Common myeloid progenitor, CD34-positive (primary cell): ENCODE results near the gene ZFR2.

Source experiments
- CTCF ChIA-PET: fragments of 350-600 bp; sonication (Branson Sonifier 250); formaldehyde crosslinking; loops from one replicate; lab custom pipeline; 2021; ENCODE audit warnings: antibody characterized with exemption; lab: Charles Lee
- POLR2A ChIA-PET: fragments of 350-600 bp; sonication (Branson Sonifier 250); formaldehyde crosslinking; loops from one replicate; lab custom pipeline; 2021; ENCODE audit warnings: antibody characterized with exemption; lab: Charles Lee
- DNase-seq, 3 donors: peaks; one replicate each; pipeline versions ENCODE4 v3.0.0 to v3.0.0-alpha.2; 2013
- H3K27ac ChIP-seq, 2 experiments: 1 replicate in 1 of 2; 2 replicates in 1 of 2; pipeline ENCODE4 v1.7.0; 2013; ENCODE audit warnings: inconsistent platforms in 2 of 2, low read length in 2 of 2, mild to moderate bottlenecking in 2 of 2, low read depth in 1 of 2, moderate library complexity in 1 of 2; ENCODE audit not compliant: severe bottlenecking in 2 of 2, insufficient read depth in 1 of 2, poor library complexity in 1 of 2
- H3K27me3 ChIP-seq, 5 experiments: replicated peaks in 2 of 5; 1 replicate in 3 of 5; 2 replicates in 2 of 5; pipeline versions ENCODE4 v1.6.1 to v1.7.0; 2013; ENCODE audit warnings: low read length in 4 of 5, mild to moderate bottlenecking in 2 of 5, moderate library complexity in 2 of 5, inconsistent platforms in 1 of 5; ENCODE audit not compliant: insufficient read depth in 5 of 5, control insufficient read depth in 4 of 5
- H3K36me3 ChIP-seq, 4 experiments: 1 replicate in 2 of 4; 2 replicates in 2 of 4; pipeline versions ENCODE4 v1.6.1 to v1.7.0; 2013; ENCODE audit warnings: low read length in 3 of 4, control low read depth in 1 of 4, mild to moderate bottlenecking in 1 of 4; ENCODE audit not compliant: control insufficient read depth in 4 of 4, insufficient read depth in 4 of 4
- H3K4me1 ChIP-seq, 4 experiments: 1 replicate in 3 of 4; 2 replicates in 1 of 4; pipeline versions ENCODE4 v1.6.1 to v1.7.1; 2013; ENCODE audit warnings: low read length in 3 of 4, mild to moderate bottlenecking in 3 of 4, control low read depth in 1 of 4, inconsistent platforms in 1 of 4, moderate library complexity in 1 of 4; ENCODE audit not compliant: control insufficient read depth in 4 of 4, insufficient read depth in 4 of 4; ENCODE audit errors: control extremely low read depth in 1 of 4
- H3K4me3 ChIP-seq, 7 experiments: 1 replicate in 4 of 7; 2 replicates in 3 of 7; pipeline versions ENCODE4 v1.5.1 to v1.7.0; 2013; ENCODE audit warnings: mild to moderate bottlenecking in 7 of 7, low read length in 6 of 7, moderate library complexity in 6 of 7, inconsistent platforms in 2 of 7, low read depth in 2 of 7, control low read depth in 1 of 7; ENCODE audit not compliant: insufficient read depth in 4 of 7, control insufficient read depth in 1 of 7; ENCODE audit errors: extremely low read depth in 1 of 7
- H3K9me3 ChIP-seq, 5 experiments: 1 replicate in 4 of 5; 2 replicates in 1 of 5; pipeline versions ENCODE4 v1.6.1 to v1.7.1; 2013; ENCODE audit warnings: low read length in 4 of 5, mild to moderate bottlenecking in 2 of 5, inconsistent platforms in 1 of 5, low read depth in 1 of 5, moderate library complexity in 1 of 5; ENCODE audit not compliant: control insufficient read depth in 4 of 5, insufficient read depth in 2 of 5; ENCODE audit errors: control extremely low read depth in 1 of 5
- WGBS: methylation state at CpG from one replicate; pipeline ENCODE4 v1.1.5; 2013; ENCODE audit not compliant: insufficient coverage; 5-methylcytosine and 5-hydroxymethylcytosine counted together

Gene ZFR2

GRCh38 chr19:3776479-3777040, 92.3 kb downstream of the ZFR2 start:
- POLR2A ChIA-PET: no interaction called here

DNA sequence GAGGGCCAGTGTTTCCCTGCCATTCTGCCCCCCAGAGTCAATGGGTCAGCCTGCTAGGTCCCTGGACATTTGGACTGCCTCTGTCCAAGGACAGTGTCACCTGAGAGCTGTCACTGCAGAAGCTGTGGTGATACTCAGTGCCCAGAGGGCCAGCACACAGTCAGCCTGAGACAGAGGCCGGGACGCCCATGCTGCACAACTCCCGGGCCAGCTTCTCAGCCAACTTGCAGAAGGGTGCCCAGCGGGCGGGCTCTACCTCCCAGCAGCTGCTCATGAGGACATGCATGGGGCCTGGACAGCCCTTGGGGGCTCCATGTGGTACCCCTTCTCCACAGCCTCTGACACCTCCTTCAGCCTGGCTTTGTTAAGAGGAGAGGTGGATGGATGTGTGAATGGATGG, 93.0 kb downstream of the ZFR2 start:
- Histone ChIP-seq H3K4me1 (no peaks in the 10 kb centered on the region), H3K4me3 (no peak overlapping the region), H3K27ac (no peak overlapping the region), H3K9me3 (peaks cover 0 to under 1% (median 0%) of the 10 kb centered on the region in 5 experiments), H3K27me3 (no peaks in the 10 kb centered on the region), H3K36me3 (peaks cover 0 to 23% (median 7%) of the 10 kb centered on the region in 4 experiments)
- WGBS: 96% methylated on average over 5 of the region's 5 CpGs
- POLR2A ChIA-PET: no interaction called here
- DNase-seq: no peak
- CTCF ChIA-PET: interaction anchor here (0.6 kb wide), 1 partner anchor 36 kb away, joined by 3 read pairs; no protein-coding TSS in a partner anchor

More at GRCh38 chr19:3776479-3777040, 92.3 kb downstream of the ZFR2 start:
- CTCF ChIA-PET: no interaction called here
- WGBS: 100% methylated on average over 1 of the region's 1 CpG
- Histone ChIP-seq H3K9me3 (peaks cover 0 to 7% (median 2%) of the 10 kb centered on the region in 5 experiments), H3K4me3 (no peak overlapping the region), H3K36me3 (peaks cover 0 to 30% (median 12%) of the 10 kb centered on the region in 4 experiments), H3K27ac (no peak overlapping the region), H3K4me1 (no peaks in the 10 kb centered on the region), H3K27me3 (no peaks in the 10 kb centered on the region)
- no peak for DNase-seq

GRCh38 chr19:3775374-3775711, 93.5 kb downstream of the ZFR2 start:
- 88% methylated on average over 2 of the region's 2 CpGs for WGBS
- no peaks in the 10 kb centered on the region for H3K4me1 ChIP-seq
- CTCF ChIA-PET: interaction anchor here (0.6 to 1.3 kb wide), 3 partner anchors 8 to 47 kb away, joined by 3 to 6 read pairs (median 4); no protein-coding TSS in a partner anchor
- no peak overlapping the region for H3K27ac ChIP-seq
- H3K9me3 ChIP-seq: no peaks in the 10 kb centered on the region
- H3K36me3 ChIP-seq: peaks cover 0 to 22% (median 6%) of the 10 kb centered on the region in 4 experiments
- H3K27me3 ChIP-seq: no peaks in the 10 kb centered on the region
- no peak for DNase-seq
- no peak overlapping the region for H3K4me3 ChIP-seq
- POLR2A ChIA-PET: no interaction called here

GRCh38 chr19:3774621-3775373, 94.0 kb downstream of the ZFR2 start:
- ChIA-PET CTCF (interaction anchor here (0.7 to 1.3 kb wide), 4 partner anchors 9 to 48 kb away, joined by 3 to 6 read pairs (median 4); partner anchors contain the start of gene MRPL54), POLR2A (no interaction called here)
- Histone ChIP-seq H3K27ac (no peak overlapping the region), H3K36me3 (peaks cover 0 to 22% (median 7%) of the 10 kb centered on the region in 4 experiments), H3K4me3 (no peak overlapping the region), H3K4me1 (no peaks in the 10 kb centered on the region), H3K9me3 (no peaks in the 10 kb centered on the region), H3K27me3 (no peaks in the 10 kb centered on the region)
- DNase-seq: no peak
- 74% methylated on average over 15 of the region's 25 CpGs for WGBS

DNA sequence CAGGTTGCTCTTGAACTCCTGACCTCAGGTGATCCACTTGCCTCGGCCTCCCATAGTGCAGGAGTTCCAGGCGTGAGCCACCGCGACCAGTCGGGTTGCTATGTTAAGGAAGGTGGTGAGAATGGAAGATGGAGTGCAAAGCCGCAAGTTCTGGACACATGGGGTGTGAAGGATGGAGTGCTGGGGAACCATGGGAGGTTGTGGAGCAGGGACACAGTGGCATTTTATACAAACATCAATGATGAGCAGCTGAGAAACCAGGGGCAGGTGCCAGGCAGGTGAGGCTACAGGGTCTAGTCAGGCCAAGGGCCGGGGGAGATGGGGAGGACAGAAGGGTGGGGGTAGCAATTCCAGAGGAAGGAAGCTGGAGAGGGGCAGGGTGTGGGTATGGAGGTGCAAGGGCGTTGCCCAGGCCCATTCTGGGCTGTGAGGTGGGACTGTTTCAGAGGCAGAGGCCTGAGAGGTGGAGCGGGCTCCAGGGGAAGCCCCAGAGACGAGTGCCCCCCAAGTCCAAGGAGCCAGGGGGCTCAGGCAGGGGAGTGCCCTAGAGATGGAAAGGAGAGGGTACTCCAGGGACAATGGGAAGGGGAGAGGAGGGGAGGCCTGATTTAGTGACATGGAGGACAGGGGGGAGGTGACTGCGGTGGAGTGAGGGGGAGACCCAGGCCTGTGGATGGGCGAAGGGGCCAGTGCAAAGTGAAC, 94.9 kb downstream of the ZFR2 start:
- Histone ChIP-seq H3K36me3 (peaks cover 0 to 20% (median 9%) of the 10 kb centered on the region in 4 experiments), H3K27me3 (no peaks in the 10 kb centered on the region), H3K4me1 (no peaks in the 10 kb centered on the region), H3K4me3 (no peak overlapping the region), H3K9me3 (no peaks in the 10 kb centered on the region), H3K27ac (no peak overlapping the region)
- ChIA-PET POLR2A (no interaction called here), CTCF (interaction anchor here (0.7 to 1.3 kb wide), 4 partner anchors 10 to 48 kb away, joined by 3 to 6 read pairs (median 4); partner anchors contain the start of gene MRPL54)
- 97% methylated on average over 9 of the region's 12 CpGs for WGBS
- DNase-seq: no peak

DNA sequence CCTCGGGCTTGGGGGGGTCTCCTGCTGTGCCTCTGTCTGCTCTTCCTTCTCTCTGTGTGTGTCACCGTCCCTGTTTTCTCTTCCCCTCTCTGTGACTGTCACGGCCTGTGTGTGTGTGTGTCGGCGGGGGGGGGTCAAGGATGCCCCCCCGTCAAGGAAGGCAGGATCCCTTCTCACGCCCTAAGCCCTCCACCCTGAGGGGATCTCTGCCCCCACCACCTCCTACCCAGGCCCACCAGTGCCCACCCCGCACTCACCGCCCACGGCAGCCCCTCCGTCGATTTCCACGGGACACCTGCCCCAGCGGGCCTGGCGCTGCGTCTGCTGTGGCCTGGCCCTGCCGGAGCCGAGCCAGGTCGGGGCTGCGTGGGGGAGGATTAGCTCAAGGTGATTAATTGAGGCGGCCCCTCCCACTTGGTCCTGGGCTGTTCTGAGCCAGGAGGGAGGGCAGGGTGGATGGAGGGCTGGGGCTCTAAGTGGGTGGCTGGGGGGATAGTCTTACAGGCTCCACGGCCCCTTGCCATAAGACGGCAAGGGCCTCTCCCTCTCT, 96.9 kb downstream of the ZFR2 start, which contains the start of gene RAX2:
Gene RAX2 (minus strand): TSS at position 323 of the 550 bp plus-strand sequence. CDS start 486 bp downstream, outside the sequence.
- POLR2A ChIA-PET: no interaction called here
- CTCF ChIA-PET: interaction anchor here (1.5 kb wide), 2 partner anchors 8 to 10 kb away, joined by 4 to 5 read pairs; partner anchors contain the start of genes APBA3 and MRPL54
- 79% methylated on average over 16 of the region's 23 CpGs for WGBS
- no peak within 1 kb of the TSS for H3K27ac ChIP-seq
- no peak within 1 kb of the TSS for H3K4me3 ChIP-seq
- peaks cover 0 to 20% (median 14%) of the 10 kb centered on the region in 4 experiments for H3K36me3 ChIP-seq
- H3K27me3 ChIP-seq: no peaks in the 10 kb centered on the region
- no peaks in the 10 kb centered on the region for H3K9me3 ChIP-seq
- DNase-seq: no peak
- no peaks in the 10 kb centered on the region for H3K4me1 ChIP-seq
